MM.1S (cell line): ENCODE data around the gene EP300.

ENCODE experiments used
- EZH2 ChIP-seq: fragments of 300-600 bp; sonication (generic); optimal IDR thresholded peaks from 2 replicates; pipeline ENCODE3; 2017; ENCODE audit warnings: low read depth, mild to moderate bottlenecking, antibody characterized with exemption, low read length, mixed read lengths
- TF ChIP-seq, protein P1 (sequence below): fragments of 300-600 bp; sonication (generic); IDR thresholded peaks from 2 replicates; pipeline ENCODE4 v1.5.1; 2016; ENCODE audit warnings: antibody characterized with exemption, low read length, mixed read lengths

DNA sequence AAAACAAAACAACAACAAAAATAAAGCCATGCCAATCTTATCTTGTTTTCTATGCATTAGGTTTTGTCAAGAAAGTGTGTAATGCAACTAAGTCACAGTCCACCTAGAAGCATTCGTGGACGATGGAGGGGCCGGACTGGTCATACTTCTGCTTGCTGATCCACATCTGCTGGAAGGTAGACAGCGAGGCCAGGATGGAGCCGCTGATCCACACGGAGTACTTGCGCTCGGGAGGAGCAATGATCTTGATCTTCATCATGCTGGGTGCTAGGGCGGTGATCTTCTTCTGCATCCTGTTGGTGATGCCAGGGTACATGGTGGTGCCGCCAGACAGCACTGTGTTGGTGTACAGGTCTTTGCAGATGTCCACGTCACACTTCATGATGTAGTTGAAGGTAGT, 18.3 kb upstream of the EP300 start:
- TF ChIP-seq, protein P1, sequence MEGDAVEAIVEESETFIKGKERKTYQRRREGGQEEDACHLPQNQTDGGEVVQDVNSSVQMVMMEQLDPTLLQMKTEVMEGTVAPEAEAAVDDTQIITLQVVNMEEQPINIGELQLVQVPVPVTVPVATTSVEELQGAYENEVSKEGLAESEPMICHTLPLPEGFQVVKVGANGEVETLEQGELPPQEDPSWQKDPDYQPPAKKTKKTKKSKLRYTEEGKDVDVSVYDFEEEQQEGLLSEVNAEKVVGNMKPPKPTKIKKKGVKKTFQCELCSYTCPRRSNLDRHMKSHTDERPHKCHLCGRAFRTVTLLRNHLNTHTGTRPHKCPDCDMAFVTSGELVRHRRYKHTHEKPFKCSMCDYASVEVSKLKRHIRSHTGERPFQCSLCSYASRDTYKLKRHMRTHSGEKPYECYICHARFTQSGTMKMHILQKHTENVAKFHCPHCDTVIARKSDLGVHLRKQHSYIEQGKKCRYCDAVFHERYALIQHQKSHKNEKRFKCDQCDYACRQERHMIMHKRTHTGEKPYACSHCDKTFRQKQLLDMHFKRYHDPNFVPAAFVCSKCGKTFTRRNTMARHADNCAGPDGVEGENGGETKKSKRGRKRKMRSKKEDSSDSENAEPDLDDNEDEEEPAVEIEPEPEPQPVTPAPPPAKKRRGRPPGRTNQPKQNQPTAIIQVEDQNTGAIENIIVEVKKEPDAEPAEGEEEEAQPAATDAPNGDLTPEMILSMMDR = no peak
- TF ChIP-seq EZH2 = no peak
